ENCODE data around the gene HEBP1. TPM values are rescaled to one million over a fixed set of nuclear protein-coding genes. Genes with fewer than 3 reads are reported as not detected.

The HEBP1 gene
- total RNA-seq, 1 experiment from 2014 or later: 22.2 TPM

GRCh38 chr12:13038491-13039161, 38.6 kb upstream of the HEBP1 start:
- Histone ChIP-seq H2BK120ac (ENCODE audit: low read depth, low read length, poor library complexity, severe bottlenecking) (no peak overlapping the region), H3K79me2 (ENCODE audit: insufficient read depth, low read length) (no peaks in the 10 kb centered on the region), H3K18ac (ENCODE audit: insufficient read length, low read depth, low read length) (no peak overlapping the region), H3K4me2 (ENCODE audit: insufficient read depth, insufficient read length, low read length) (no peak overlapping the region), H3K56ac (ENCODE audit: insufficient read length, low read depth, low read length) (no peak overlapping the region), H2BK12ac (ENCODE audit: insufficient read length, low read depth, low read length) (no peak overlapping the region), H3K9me3 (ENCODE audit: control insufficient read depth, low read depth, low read length) (no peaks in the 10 kb centered on the region), H2BK20ac (ENCODE audit: low read depth, low read length, poor library complexity, severe bottlenecking) (no peak overlapping the region), H4K5ac (ENCODE audit: insufficient read length, low read depth, low read length) (no peak overlapping the region), H3K9ac (ENCODE audit: extremely low read depth, insufficient read length, low read length) (no peak overlapping the region), H3K23ac (ENCODE audit: insufficient read length, low read depth, low read length) (no peak overlapping the region), H2AK5ac (ENCODE audit: insufficient read length, low read length) (no peak overlapping the region), H3K14ac (ENCODE audit: insufficient read depth, low read length) (no peak overlapping the region), H2BK15ac (ENCODE audit: low read depth, low read length) (no peak overlapping the region), H4K8ac (replicated peaks; ENCODE audit: insufficient read length, low read depth, low read length) (no peak overlapping the region), H2BK5ac (ENCODE audit: insufficient read length, low read length) (no peak overlapping the region), H3T11ph (ENCODE audit: low read length) (no peak overlapping the region), H3K4me1 (ENCODE audit: insufficient read depth, low read length) (no peaks in the 10 kb centered on the region; the same call in 1 of the 2 replicates), H3K79me1 (ENCODE audit: insufficient read depth, low read depth, low read length, poor library complexity, severe bottlenecking) (no peaks in the 10 kb centered on the region), H3K23me2 (ENCODE audit: insufficient read length, low read depth, low read length, poor library complexity, severe bottlenecking) (no peaks in the 10 kb centered on the region), H2AFZ (ENCODE audit: low read length) (no peak overlapping the region), H3K27ac (ENCODE audit: insufficient read length, low read depth, low read length) (no peak overlapping the region), H3K27me3 (ENCODE audit: insufficient read depth, low read length) (no peaks in the 10 kb centered on the region), H3K4ac (ENCODE audit: low read depth, low read length) (no peak overlapping the region), H4K20me1 (ENCODE audit: control insufficient read depth, insufficient read depth, insufficient read length) (no peaks in the 10 kb centered on the region), H4K91ac (ENCODE audit: insufficient read length, low read depth, low read length) (no peak overlapping the region)
- peaks cover 9 to 23% of the 10 kb centered on the region in 2 experiments for H3K4me1 Mint-ChIP-seq
- no CpG with 5 or more reads among the region's 4 CpGs for WGBS (ENCODE audit: extremely low coverage, insufficient read length, low lambda C conversion rate)
- no peak overlapping the region for H3K4me3 Mint-ChIP-seq
- peaks cover 10% of the 10 kb centered on the region for H3K27me3 Mint-ChIP-seq (ENCODE audit: low read depth)
- DNase-seq: no peak
- H3K36me3 Mint-ChIP-seq (ENCODE audit: insufficient read depth in 1 of 3, low read depth in 3 of 3): no peaks in the 10 kb centered on the region
- no peaks in the 10 kb centered on the region for H3K9me3 Mint-ChIP-seq
- TF ChIP-seq CTCF (conservative IDR thresholded peaks at IDR 0.05): no peak
- no peak overlapping the region for H3K27ac Mint-ChIP-seq

Data from H9 (cell line).